ENCODE data around the gene LRP1B.

The LRP1B gene

GRCh38 chr2:141654311-141654710 lies 476.5 kb downstream of the LRP1B start:
- no peak for DNase-seq

GRCh38 chr2:141653184-141653583 lies 477.6 kb downstream of the LRP1B start:
- no peak for DNase-seq

GRCh38 chr2:141652308-141652707 lies 478.5 kb downstream of the LRP1B start:
- no peak for DNase-seq

- DNase-seq: no peak
These were observed 483.5 kb downstream of the LRP1B start for GRCh38 chr2:141647353-141647752.

- DNase-seq: no peak
These were observed 489.4 kb downstream of the LRP1B start for GRCh38 chr2:141641462-141641861.

- DNase-seq: no peak
These were observed 491.0 kb downstream of the LRP1B start for GRCh38 chr2:141639809-141640208.

GRCh38 chr2:141633132-141633531 lies 497.7 kb downstream of the LRP1B start:
- DNase-seq: no peak

GRCh38 chr2:141630407-141630930 lies 500.3 kb downstream of the LRP1B start:
- DNase-seq: no peak

GRCh38 chr2:141620372-141620771 lies 510.4 kb downstream of the LRP1B start:
- DNase-seq: no peak

- no peak for DNase-seq
These were observed 512.4 kb downstream of the LRP1B start for GRCh38 chr2:141618457-141618856.

- no peak for DNase-seq
These were observed 518.8 kb downstream of the LRP1B start for GRCh38 chr2:141611981-141612380.

- no peak for DNase-seq
These were observed 519.6 kb downstream of the LRP1B start for GRCh38 chr2:141611176-141611571.

GRCh38 chr2:141610564-141611175 lies 520.1 kb downstream of the LRP1B start:
- DNase-seq: no peak

- no peak for DNase-seq
These were observed 525.7 kb downstream of the LRP1B start for GRCh38 chr2:141605163-141605562.

GRCh38 chr2:141601511-141602152 lies 529.2 kb downstream of the LRP1B start:
- no peak for DNase-seq

- no peak for DNase-seq
These were observed 531.1 kb downstream of the LRP1B start for GRCh38 chr2:141599721-141600120.

- no peak for DNase-seq
These were observed 531.8 kb downstream of the LRP1B start for GRCh38 chr2:141598982-141599381.

GRCh38 chr2:141595316-141595920 lies 535.4 kb downstream of the LRP1B start:
- DNase-seq: no peak

GRCh38 chr2:141591787-141592186 lies 539.0 kb downstream of the LRP1B start:
- no peak for DNase-seq

- DNase-seq: no peak
These were observed 540.2 kb downstream of the LRP1B start for GRCh38 chr2:141590620-141591019.

GRCh38 chr2:141589314-141589713 lies 541.5 kb downstream of the LRP1B start:
- no peak for DNase-seq

- no peak for DNase-seq
These were observed 543.8 kb downstream of the LRP1B start for GRCh38 chr2:141586985-141587384.

- DNase-seq: no peak
These were observed 548.6 kb downstream of the LRP1B start for GRCh38 chr2:141582213-141582612.

GRCh38 chr2:141579071-141579470 lies 551.7 kb downstream of the LRP1B start:
- no peak for DNase-seq

Measured in central memory CD4-positive, alpha-beta T cell (primary cell).